ENCODE measurements around the gene KYNU. TPM values are rescaled to one million over a fixed set of nuclear protein-coding genes. Genes with fewer than 3 reads are reported as not detected.

Gene KYNU
- total and polyA plus RNA-seq, 2 of the 13 experiments (the other 11 are each of a cell fraction or from before 2014, with no cell fraction given), result 21.9 to 68.6 TPM

DNA sequence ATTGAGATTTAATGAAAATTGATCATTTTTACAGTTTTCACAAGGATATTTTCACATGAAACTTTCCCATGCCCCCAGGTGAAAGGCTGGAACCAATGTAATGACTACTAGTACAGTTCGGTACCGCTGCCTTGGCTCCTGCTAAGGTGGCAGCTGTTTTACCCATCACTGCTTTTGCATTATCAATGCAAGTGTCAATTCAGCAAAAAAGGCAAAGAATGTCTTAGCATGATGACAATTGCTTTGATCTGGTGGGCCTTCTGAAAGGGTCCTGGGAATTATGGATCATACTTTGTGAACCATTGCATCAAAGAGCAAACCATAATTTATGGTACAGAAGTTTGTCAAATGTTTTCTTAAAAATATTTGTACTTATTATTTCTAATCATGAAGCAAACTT lies 107.2 kb downstream of the KYNU start:
- POLR2A ChIA-PET, result no interaction called here
- H3K79me2 ChIP-seq (ENCODE audit: insufficient read depth, low read length), result no peaks in the 10 kb centered on the region
- no peaks in the 10 kb centered on the region for H4K20me1 ChIP-seq (ENCODE audit: insufficient read depth, low read length)
- H3K9ac ChIP-seq (ENCODE audit: insufficient read depth, low read depth, low read length), result no peak overlapping the region
- in situ Hi-C loops (cut with HindIII; ENCODE audit: extremely low pct_ligation_motif_present, low pct_unique_long_range_greater_than_20kb) (loop anchor here (5.0 to 25.0 kb wide), 3 partner anchors 187 to 697 kb away; no protein-coding TSS in a partner anchor), intact Hi-C loops (cut with micrococcal nuclease; ENCODE audit: unreplicated experiment) (loop anchor here (5.0 to 10.0 kb wide), 2 partner anchors 697 to 820 kb away; no protein-coding TSS in a partner anchor)
- H3K4me3 ChIP-seq (replicated peaks in 1 of 3; ENCODE audit: insufficient read depth in 1 of 3, low read depth in 2 of 3, low read length in 3 of 3), result no peak overlapping the region
- H3K9me3 ChIP-seq (ENCODE audit: low read length), result no peaks in the 10 kb centered on the region
- CTCF ChIA-PET (ENCODE audit: low intra/inter-chr PET ratio, low total read pairs), result no interaction called here
- BruUV-seq (replicated peaks), result no TSS peak
- DNase-seq (ENCODE audit: low spot score) (no peak), FAIRE-seq (no peak), ATAC-seq (no peak)
- H3K4me2 ChIP-seq (ENCODE audit: low read depth, low read length), result no peak overlapping the region
- peak; percentile 79 for TF ChIP-seq MAFF (IDR thresholded peaks at IDR 0.05; ENCODE audit: low read depth, low read length)
- TF ChIP-seq MAFK (conservative IDR thresholded peaks at IDR 0.05 in 1 of 2, IDR thresholded peaks at IDR 0.05 in 1 of 2; ENCODE audit: low read length in 2 of 2), result peak; percentile 73 to 83
- peak; percentile 36 for TF ChIP-seq RBM22 (optimal IDR thresholded peaks at IDR 0.05; ENCODE audit: low read length)
- TF ChIP-seq ERF (CRISPR knock-in tag; IDR thresholded peaks at IDR 0.05), result no peak
- no peak for TF ChIP-seq KDM2A (CRISPR knock-in tag; IDR thresholded peaks at IDR 0.05; ENCODE audit: borderline replicate concordance, low read depth)
- H2AFZ ChIP-seq (ENCODE audit: low read length), result no peak overlapping the region
- H3K4me1 ChIP-seq (ENCODE audit: insufficient read depth, low read length), result peaks cover 32% of the 10 kb centered on the region
- WGBS (ENCODE audit: low lambda C conversion rate), result 100% methylated on average over 2 of the region's 2 CpGs
- no peaks in the 10 kb centered on the region for H3K27me3 ChIP-seq (ENCODE audit: control insufficient read depth in 1 of 2, insufficient read depth in 2 of 2, low read length in 2 of 2)
- no peak overlapping the region for H3K27ac ChIP-seq (ENCODE audit: extremely low read length, insufficient read depth, low read length)
- H3K36me3 ChIP-seq (replicated peaks in 1 of 2; ENCODE audit: control insufficient read depth in 1 of 2, insufficient read depth in 2 of 2, low read length in 2 of 2), result peaks cover 0 to 15% of the 10 kb centered on the region in 2 experiments; a peak in 2 of 5 replicates

DNA sequence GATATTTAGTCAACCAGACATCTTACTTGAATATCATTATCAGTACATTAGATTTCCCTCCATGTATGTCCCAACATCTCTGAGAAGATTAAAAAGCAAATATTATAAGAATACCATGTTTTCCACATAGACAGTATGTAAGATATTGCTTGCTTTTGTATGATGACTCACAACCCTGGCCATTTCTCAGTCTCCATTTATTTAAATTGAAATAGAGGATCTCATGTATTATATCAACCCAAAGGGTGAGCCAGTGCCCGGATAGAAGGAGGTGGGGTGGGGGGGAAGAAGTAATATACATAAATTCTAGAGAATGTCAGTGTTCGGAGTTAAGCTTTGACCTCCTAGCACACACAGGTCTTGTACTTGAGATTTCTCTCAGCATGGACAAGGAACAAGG lies 109.6 kb downstream of the KYNU start:
- intact Hi-C loops (cut with micrococcal nuclease; ENCODE audit: unreplicated experiment), result loop anchor here (5.0 to 10.0 kb wide), 2 partner anchors 700 to 822 kb away; no protein-coding TSS in a partner anchor
- H3K27ac ChIP-seq (ENCODE audit: extremely low read length, insufficient read depth, low read length), result no peak overlapping the region

More for the DNA sequence above, 109.6 kb downstream of the KYNU start:
- BruUV-seq (replicated peaks), result TSS peak; percentile 18
- in situ Hi-C loops (cut with HindIII; ENCODE audit: extremely low pct_ligation_motif_present, low pct_unique_long_range_greater_than_20kb), result loop anchor here (5.0 to 25.0 kb wide), 2 partner anchors 305 to 700 kb away; no protein-coding TSS in a partner anchor
- H3K4me3 ChIP-seq (replicated peaks in 1 of 3; ENCODE audit: insufficient read depth in 1 of 3, low read depth in 2 of 3, low read length in 3 of 3), result no peak overlapping the region
- H3K9ac ChIP-seq (ENCODE audit: insufficient read depth, low read depth, low read length), result no peak overlapping the region
- no peak overlapping the region for H2AFZ ChIP-seq (ENCODE audit: low read length)
- WGBS (ENCODE audit: low lambda C conversion rate), result 97% methylated on average over 2 of the region's 2 CpGs
- ChIA-PET POLR2A (no interaction called here), CTCF (ENCODE audit: low intra/inter-chr PET ratio, low total read pairs) (no interaction called here)
- TF ChIP-seq GPN1 (CRISPR knock-in tag; IDR thresholded peaks at IDR 0.05; ENCODE audit: borderline replicate concordance), result no peak
- TF ChIP-seq, protein P1, sequence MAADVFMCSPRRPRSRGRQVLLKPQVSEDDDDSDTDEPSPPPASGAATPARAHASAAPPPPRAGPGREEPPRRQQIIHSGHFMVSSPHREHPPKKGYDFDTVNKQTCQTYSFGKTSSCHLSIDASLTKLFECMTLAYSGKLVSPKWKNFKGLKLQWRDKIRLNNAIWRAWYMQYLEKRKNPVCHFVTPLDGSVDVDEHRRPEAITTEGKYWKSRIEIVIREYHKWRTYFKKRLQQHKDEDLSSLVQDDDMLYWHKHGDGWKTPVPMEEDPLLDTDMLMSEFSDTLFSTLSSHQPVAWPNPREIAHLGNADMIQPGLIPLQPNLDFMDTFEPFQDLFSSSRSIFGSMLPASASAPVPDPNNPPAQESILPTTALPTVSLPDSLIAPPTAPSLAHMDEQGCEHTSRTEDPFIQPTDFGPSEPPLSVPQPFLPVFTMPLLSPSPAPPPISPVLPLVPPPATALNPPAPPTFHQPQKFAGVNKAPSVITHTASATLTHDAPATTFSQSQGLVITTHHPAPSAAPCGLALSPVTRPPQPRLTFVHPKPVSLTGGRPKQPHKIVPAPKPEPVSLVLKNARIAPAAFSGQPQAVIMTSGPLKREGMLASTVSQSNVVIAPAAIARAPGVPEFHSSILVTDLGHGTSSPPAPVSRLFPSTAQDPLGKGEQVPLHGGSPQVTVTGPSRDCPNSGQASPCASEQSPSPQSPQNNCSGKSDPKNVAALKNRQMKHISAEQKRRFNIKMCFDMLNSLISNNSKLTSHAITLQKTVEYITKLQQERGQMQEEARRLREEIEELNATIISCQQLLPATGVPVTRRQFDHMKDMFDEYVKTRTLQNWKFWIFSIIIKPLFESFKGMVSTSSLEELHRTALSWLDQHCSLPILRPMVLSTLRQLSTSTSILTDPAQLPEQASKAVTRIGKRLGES (CRISPR knock-in tag; IDR thresholded peaks at IDR 0.05; ENCODE audit: borderline replicate concordance), result no peak
- no peak for TF ChIP-seq GATAD1 (CRISPR knock-in tag; IDR thresholded peaks at IDR 0.05)
- TF ChIP-seq CENPT (CRISPR knock-in tag; IDR thresholded peaks at IDR 0.05; ENCODE audit: low read depth), result no peak
- TF ChIP-seq NKX3-1 (CRISPR knock-in tag; IDR thresholded peaks at IDR 0.05), result no peak
- TF ChIP-seq ELF4 (CRISPR knock-in tag; IDR thresholded peaks at IDR 0.05; ENCODE audit: borderline replicate concordance), result no peak
- TF ChIP-seq ZNF317 (CRISPR knock-in tag; IDR thresholded peaks at IDR 0.05), result no peak
- TF ChIP-seq, protein P2, sequence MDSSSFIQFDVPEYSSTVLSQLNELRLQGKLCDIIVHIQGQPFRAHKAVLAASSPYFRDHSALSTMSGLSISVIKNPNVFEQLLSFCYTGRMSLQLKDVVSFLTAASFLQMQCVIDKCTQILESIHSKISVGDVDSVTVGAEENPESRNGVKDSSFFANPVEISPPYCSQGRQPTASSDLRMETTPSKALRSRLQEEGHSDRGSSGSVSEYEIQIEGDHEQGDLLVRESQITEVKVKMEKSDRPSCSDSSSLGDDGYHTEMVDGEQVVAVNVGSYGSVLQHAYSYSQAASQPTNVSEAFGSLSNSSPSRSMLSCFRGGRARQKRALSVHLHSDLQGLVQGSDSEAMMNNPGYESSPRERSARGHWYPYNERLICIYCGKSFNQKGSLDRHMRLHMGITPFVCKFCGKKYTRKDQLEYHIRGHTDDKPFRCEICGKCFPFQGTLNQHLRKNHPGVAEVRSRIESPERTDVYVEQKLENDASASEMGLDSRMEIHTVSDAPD (CRISPR knock-in tag; IDR thresholded peaks at IDR 0.05), result no peak
- H3K9me3 ChIP-seq (ENCODE audit: low read length), result no peaks in the 10 kb centered on the region
- peaks cover 12% of the 10 kb centered on the region for H3K4me1 ChIP-seq (ENCODE audit: insufficient read depth, low read length)
- FAIRE-seq (no peak), DNase-seq (ENCODE audit: low spot score) (no peak), ATAC-seq (no peak)
- H3K79me2 ChIP-seq (ENCODE audit: insufficient read depth, low read length), result no peaks in the 10 kb centered on the region
- H3K36me3 ChIP-seq (replicated peaks in 1 of 2; ENCODE audit: control insufficient read depth in 1 of 2, insufficient read depth in 2 of 2, low read length in 2 of 2), result peaks cover 0 to 15% of the 10 kb centered on the region in 2 experiments; a peak in 2 of 5 replicates
- H4K20me1 ChIP-seq (ENCODE audit: insufficient read depth, low read length), result no peaks in the 10 kb centered on the region
- no peak overlapping the region for H3K4me2 ChIP-seq (ENCODE audit: low read depth, low read length)
- H3K27me3 ChIP-seq (ENCODE audit: control insufficient read depth in 1 of 2, insufficient read depth in 2 of 2, low read length in 2 of 2), result no peaks in the 10 kb centered on the region

Measured in HepG2 (cell line).